CD4-positive, alpha-beta memory T cell (primary cell): Measurements from ENCODE around the gene GMPPA. TPM values are rescaled to one million over a fixed set of nuclear protein-coding genes. Genes with fewer than 3 reads are reported as not detected.

Source experiments
- CTCF ChIA-PET: fragments of 350-600 bp; sonication (Branson Sonifier 250); formaldehyde crosslinking; loops from one replicate; lab custom pipeline; 2021; ENCODE audit warnings: inconsistent platforms; ENCODE audit not compliant: partially characterized antibody; lab: Charles Lee
- POLR2A ChIA-PET: fragments of 350-600 bp; sonication (Branson Sonifier 250); formaldehyde crosslinking; loops from one replicate; lab custom pipeline; 2021; ENCODE audit not compliant: partially characterized antibody; lab: Charles Lee
- DNase-seq, 5 donors: peaks; one replicate each; pipeline versions ENCODE4 v3.0.0 to v3.0.0-alpha.2; 2020 to 2022; ENCODE audit warnings: mixed read lengths in 1 of 5
- H3K27ac ChIP-seq: one replicate; pipeline ENCODE4 v1.7.0; 2013; ENCODE audit warnings: low read depth, low read length
- H3K27me3 ChIP-seq: 2 replicates; pipeline ENCODE4 v1.7.0; 2013; ENCODE audit warnings: mild to moderate bottlenecking, low read length, moderate library complexity; ENCODE audit not compliant: insufficient read depth
- H3K36me3 ChIP-seq: 2 replicates; pipeline ENCODE4 v1.7.0; 2013; ENCODE audit warnings: mild to moderate bottlenecking, low read length, moderate library complexity; ENCODE audit not compliant: insufficient read depth
- H3K4me1 ChIP-seq: 2 replicates; pipeline ENCODE4 v1.7.0; 2013; ENCODE audit warnings: mild to moderate bottlenecking, low read length, moderate library complexity; ENCODE audit not compliant: insufficient read depth
- H3K4me3 ChIP-seq, 2 donors: one replicate each; pipeline ENCODE4 v1.7.0; 2013; ENCODE audit warnings: low read length in 2 of 2, mild to moderate bottlenecking in 1 of 2
- H3K9me3 ChIP-seq, 2 donors: one replicate each; pipeline ENCODE4 v1.7.0; 2013; ENCODE audit warnings: low read length in 2 of 2, control low read depth in 1 of 2; ENCODE audit not compliant: control insufficient read depth in 1 of 2
- H3K27ac Mint-ChIP-seq, 7 donors: one replicate each; pipeline ENCODE4 v1.8.0; 2020 to 2021; ENCODE audit warnings: mixed read lengths in 7 of 7, mild to moderate bottlenecking in 6 of 7, inconsistent platforms in 3 of 7, moderate library complexity in 3 of 7
- H3K27me3 Mint-ChIP-seq, 2 donors: one replicate each; pipeline ENCODE4 v1.8.0; 2020 to 2021; ENCODE audit warnings: mixed read lengths in 2 of 2
- H3K36me3 Mint-ChIP-seq, 2 donors: one replicate each; pipeline ENCODE4 v1.8.0; 2020 to 2021; ENCODE audit warnings: mixed read lengths in 2 of 2, inconsistent platforms in 1 of 2, mild to moderate bottlenecking in 1 of 2
- H3K4me1 Mint-ChIP-seq, 4 donors: one replicate each; pipeline ENCODE4 v1.8.0; 2020 to 2021; ENCODE audit warnings: mixed read lengths in 4 of 4, mild to moderate bottlenecking in 1 of 4
- H3K4me3 Mint-ChIP-seq, 8 donors: one replicate each; pipeline ENCODE4 v1.8.0; 2020 to 2021; ENCODE audit warnings: mixed read lengths in 8 of 8, mild to moderate bottlenecking in 7 of 8, moderate library complexity in 6 of 8, inconsistent platforms in 3 of 8
- H3K9me3 Mint-ChIP-seq, 8 donors: one replicate each; pipeline ENCODE4 v1.8.0; 2020 to 2021; ENCODE audit warnings: mixed read lengths in 8 of 8, mild to moderate bottlenecking in 5 of 8, inconsistent platforms in 3 of 8, moderate library complexity in 1 of 8
- intact Hi-C: fragments of 100-400 bp; cut with micrococcal nuclease; formaldehyde crosslinking; loops from one replicate; pipeline ENCODE4 v1.15.1; 2023
- polyA plus RNA-seq, 2 donors: library from polyadenylated mRNA; unstranded; fragments of 300-500 nt; fragmentation: Illumina TruSeq; gene quantifications; one replicate each; pipeline ENCODE4 v1.2.3, GENCODE V29; 2021
- total RNA-seq, 2 experiments: library from RNA; stranded (reverse); gene quantifications; one replicate each; pipeline ENCODE4 v1.2.3, GENCODE V29; 2021

The GMPPA gene
- total and polyA plus RNA-seq, 4 experiments from 2014 or later: 30.4 to 48.3 (median 38.1) TPM

- H3K27ac ChIP-seq: no peak overlapping the region
- Mint-ChIP-seq H3K27me3 (peaks cover under 1 to 2% of the 10 kb centered on the region in 2 donors), H3K9me3 (no peaks in the 10 kb centered on the region), H3K36me3 (peaks cover 0 to 10% of the 10 kb centered on the region in 2 donors), H3K4me1 (peaks cover 15 to 34% (median 23%) of the 10 kb centered on the region in 4 donors), H3K27ac (peak overlapping the region in 1 of 7 donors; percentile 3), H3K4me3 (peak overlapping the region; percentile 22 to 92 (median 67))
- no peaks in the 10 kb centered on the region for H3K27me3 ChIP-seq
- H3K4me1 ChIP-seq: peaks cover 21% of the 10 kb centered on the region
- no peak overlapping the region for H3K4me3 ChIP-seq
- intact Hi-C loops: loop anchor here (1.0 to 5.0 kb wide), 2 partner anchors 19 to 264 kb away; partner anchors contain the start of gene DNAJB2
- ChIA-PET POLR2A (interaction anchor here (0.7 to 5.0 kb wide), 3 partner anchors 20 to 56 kb away, joined by 3 to 27 read pairs (median 9); partner anchors contain the start of genes GMPPA and STK11IP), CTCF (interaction anchor here (0.7 to 8.5 kb wide), 31 partner anchors 12 to 167 kb away, joined by 3 to 73 read pairs (median 4); partner anchors contain the start of genes GMPPA and STK11IP)
- no peaks in the 10 kb centered on the region for H3K9me3 ChIP-seq
- no peaks in the 10 kb centered on the region for H3K36me3 ChIP-seq
- DNase-seq: no peak
These were observed 42.3 kb downstream of the GMPPA start for GRCh38 chr2:219540784-219541504.

- Histone ChIP-seq H3K27me3 (no peaks in the 10 kb centered on the region), H3K9me3 (no peaks in the 10 kb centered on the region), H3K36me3 (no peaks in the 10 kb centered on the region), H3K27ac (no peak overlapping the region), H3K4me1 (peaks cover 21% of the 10 kb centered on the region), H3K4me3 (peak overlapping the region; percentile 31 to 79)
- peak overlapping the region; percentile 64 to 92 (median 85) for H3K4me3 Mint-ChIP-seq
- H3K9me3 Mint-ChIP-seq: no peaks in the 10 kb centered on the region
- peak; percentile 85 to 93 (median 89) for DNase-seq
- peaks cover 15 to 34% (median 23%) of the 10 kb centered on the region in 4 donors for H3K4me1 Mint-ChIP-seq
- peak overlapping the region in 3 of 7 donors; percentile 3 to 84 (median 25) for H3K27ac Mint-ChIP-seq
- intact Hi-C loops: loop anchor here (1.0 to 5.0 kb wide), 2 partner anchors 19 to 264 kb away; partner anchors contain the start of gene DNAJB2
- ChIA-PET POLR2A (interaction anchor here (0.6 to 5.0 kb wide), 5 partner anchors 19 to 1068 kb away, joined by 3 to 27 read pairs (median 9); partner anchors contain the start of genes GMPPA and STK11IP), CTCF (interaction anchor here (0.6 to 8.5 kb wide), 29 partner anchors 11 to 928 kb away, joined by 3 to 73 read pairs (median 5); partner anchors contain the start of genes GMPPA and STK11IP)
- peaks cover 0 to 5% of the 10 kb centered on the region in 2 donors for H3K27me3 Mint-ChIP-seq
- peaks cover 0 to 10% of the 10 kb centered on the region in 2 donors for H3K36me3 Mint-ChIP-seq
These were observed 43.0 kb downstream of the GMPPA start for GRCh38 chr2:219541611-219542180.

GRCh38 chr2:219542931-219543595, 44.4 kb downstream of the GMPPA start:
- POLR2A ChIA-PET: interaction anchor here (0.5 to 5.0 kb wide), 6 partner anchors 9 to 1314 kb away, joined by 3 to 27 read pairs (median 7); partner anchors contain the start of genes GMPPA, OBSL1 and STK11IP
- no peaks in the 10 kb centered on the region for H3K27me3 ChIP-seq
- no peaks in the 10 kb centered on the region for H3K9me3 ChIP-seq
- Mint-ChIP-seq H3K27me3 (peaks cover 0 to 5% of the 10 kb centered on the region in 2 donors), H3K36me3 (peaks cover 0 to 10% of the 10 kb centered on the region in 2 donors), H3K9me3 (no peaks in the 10 kb centered on the region), H3K4me3 (peak overlapping the region; percentile 75 to 92 (median 86)), H3K4me1 (peaks cover 15 to 34% (median 23%) of the 10 kb centered on the region in 4 donors), H3K27ac (peak overlapping the region; percentile 61 to 93 (median 86))
- intact Hi-C loops: loop anchor here (1.0 to 5.0 kb wide), 5 partner anchors 9 to 266 kb away; partner anchors contain the start of genes DNAJB2, GMPPA and STK11IP
- DNase-seq: no peak
- CTCF ChIA-PET: interaction anchor here (0.6 to 8.5 kb wide), 7 partner anchors 10 to 100 kb away, joined by 3 to 73 read pairs (median 5); no protein-coding TSS in a partner anchor
- peak overlapping the region; percentile 62 for H3K27ac ChIP-seq
- H3K36me3 ChIP-seq: no peaks in the 10 kb centered on the region
- H3K4me1 ChIP-seq: peaks cover 21% of the 10 kb centered on the region
- peak overlapping the region; percentile 29 to 75 for H3K4me3 ChIP-seq

- DNase-seq: peak; percentile 90 to 95 (median 91)
- ChIA-PET CTCF (interaction anchor here (0.7 to 8.5 kb wide), 7 partner anchors 9 to 99 kb away, joined by 3 to 73 read pairs (median 5); partner anchors contain the start of gene STK11IP), POLR2A (interaction anchor here (0.5 to 5.0 kb wide), 7 partner anchors 8 to 1314 kb away, joined by 3 to 27 read pairs (median 5); partner anchors contain the start of genes GMPPA, OBSL1 and STK11IP)
- intact Hi-C loops: loop anchor here (1.0 to 5.0 kb wide), 5 partner anchors 9 to 266 kb away; partner anchors contain the start of genes DNAJB2, GMPPA and STK11IP
- peaks cover 0 to under 1% (median 0%) of the 10 kb centered on the region in 8 donors for H3K9me3 Mint-ChIP-seq
- Histone ChIP-seq H3K27ac (peak within 1 kb of the TSS; percentile 62), H3K4me1 (peaks cover 21% of the 10 kb centered on the region), H3K4me3 (peak within 1 kb of the TSS; percentile 29 to 75), H3K9me3 (no peaks in the 10 kb centered on the region), H3K36me3 (no peaks in the 10 kb centered on the region), H3K27me3 (no peaks in the 10 kb centered on the region)
- peaks cover 7 to 10% of the 10 kb centered on the region in 2 donors for H3K27me3 Mint-ChIP-seq
- peaks cover 15 to 34% (median 23%) of the 10 kb centered on the region in 4 donors for H3K4me1 Mint-ChIP-seq
- H3K4me3 Mint-ChIP-seq: peak within 1 kb of the TSS; percentile 84 to 92 (median 90)
- peak within 1 kb of the TSS; percentile 84 to 93 (median 92) for H3K27ac Mint-ChIP-seq
- peaks cover 0 to 10% of the 10 kb centered on the region in 2 donors for H3K36me3 Mint-ChIP-seq
These were observed 45.1 kb downstream of the GMPPA start, which contains the start of the genes CHPF and TMEM198 for GRCh38 chr2:219543596-219544358. Gene CHPF (minus strand): TSS chr2:219543809. CDS start chr2:219543538, 271 bp downstream. Gene TMEM198 (plus strand): TSS chr2:219544028. CDS start chr2:219544728, 700 bp downstream.

- Mint-ChIP-seq H3K36me3 (peaks cover 0 to 10% of the 10 kb centered on the region in 2 donors), H3K9me3 (peaks cover 0 to 1% (median 0%) of the 10 kb centered on the region in 8 donors), H3K27me3 (peaks cover 10 to 13% of the 10 kb centered on the region in 2 donors), H3K27ac (peak overlapping the region; percentile 73 to 93 (median 91)), H3K4me1 (peaks cover 15 to 34% (median 23%) of the 10 kb centered on the region in 4 donors), H3K4me3 (peak overlapping the region; percentile 82 to 91 (median 88))
- H3K4me1 ChIP-seq: peaks cover 21% of the 10 kb centered on the region
- no peak for DNase-seq
- ChIA-PET POLR2A (interaction anchor here (1.3 to 5.0 kb wide), 4 partner anchors 8 to 53 kb away, joined by 3 to 27 read pairs (median 11); partner anchors contain the start of genes GMPPA and STK11IP), CTCF (interaction anchor here (1.2 to 8.5 kb wide), 3 partner anchors 15 to 53 kb away, joined by 3 to 73 read pairs (median 60); partner anchors contain the start of gene STK11IP)
- H3K9me3 ChIP-seq: no peaks in the 10 kb centered on the region
- intact Hi-C loops: loop anchor here (5.0 kb wide), 1 partner anchor 267 kb away; the partner anchor contains the start of gene DNAJB2
- H3K4me3 ChIP-seq: no peak overlapping the region
- H3K27me3 ChIP-seq: no peaks in the 10 kb centered on the region
- no peaks in the 10 kb centered on the region for H3K36me3 ChIP-seq
- H3K27ac ChIP-seq: no peak overlapping the region
These were observed 45.9 kb downstream of the GMPPA start for GRCh38 chr2:219544567-219544966.
